GM19035 (cell line): ENCODE measurements around the gene SCARB1.

Experiments
- ATAC-seq: cut with Tn5 transposase; IDR thresholded peaks from one replicate; pipeline ENCODE4 v1.9.1; 2021; ENCODE audit not compliant: unreplicated experiment

SCARB1 gene

DNA sequence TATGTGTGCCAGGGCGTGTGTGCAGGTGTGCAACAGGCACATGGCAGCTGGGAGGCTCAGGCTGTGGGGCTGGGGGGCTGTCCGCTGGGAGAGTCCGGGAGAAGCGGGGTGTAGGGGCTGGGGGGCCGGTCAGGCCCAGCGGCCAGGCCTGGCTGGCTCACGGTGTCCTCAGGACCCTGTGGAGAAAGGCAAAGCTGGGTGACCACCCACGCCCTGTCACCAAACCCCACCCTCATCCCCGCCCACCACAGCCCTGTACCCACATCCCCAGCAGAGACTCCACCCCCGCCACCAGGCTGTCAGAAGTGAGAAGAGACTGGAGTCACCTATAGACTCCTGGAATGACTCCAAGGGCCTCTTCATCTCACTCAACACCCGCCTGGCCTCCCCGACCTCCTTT lies 85.3 kb downstream of the SCARB1 start:
- ATAC-seq, result no peak

GRCh38 chr12:124777399-124778372 lies 86.0 kb downstream of the SCARB1 start:
- ATAC-seq, result no peak

GRCh38 chr12:124776125-124776513 lies 87.5 kb downstream of the SCARB1 start:
- ATAC-seq, result no peak

GRCh38 chr12:124774462-124775167 lies 89.0 kb downstream of the SCARB1 start:
- peak; percentile 84 for ATAC-seq

DNA sequence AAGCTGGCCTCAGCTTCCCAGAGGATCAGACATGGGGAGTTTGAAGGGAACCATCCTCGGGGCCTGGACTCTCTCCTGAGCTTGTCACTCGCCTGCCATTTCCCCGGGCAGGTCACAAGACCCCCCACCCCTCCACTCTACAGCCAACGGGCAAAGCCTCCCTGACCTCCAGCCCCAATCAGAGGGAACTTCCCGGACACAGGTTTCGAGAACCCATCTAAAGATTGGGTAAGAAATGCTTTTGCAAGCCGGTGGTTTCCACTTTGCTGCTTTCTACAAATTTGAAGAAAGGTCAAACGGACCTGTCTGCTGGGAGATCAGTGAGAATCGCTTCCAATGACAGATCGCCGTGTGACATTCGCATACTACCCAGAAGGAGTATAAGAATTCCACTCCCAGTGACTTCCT lies 89.6 kb downstream of the SCARB1 start:
- ATAC-seq, result peak; percentile 43

DNA sequence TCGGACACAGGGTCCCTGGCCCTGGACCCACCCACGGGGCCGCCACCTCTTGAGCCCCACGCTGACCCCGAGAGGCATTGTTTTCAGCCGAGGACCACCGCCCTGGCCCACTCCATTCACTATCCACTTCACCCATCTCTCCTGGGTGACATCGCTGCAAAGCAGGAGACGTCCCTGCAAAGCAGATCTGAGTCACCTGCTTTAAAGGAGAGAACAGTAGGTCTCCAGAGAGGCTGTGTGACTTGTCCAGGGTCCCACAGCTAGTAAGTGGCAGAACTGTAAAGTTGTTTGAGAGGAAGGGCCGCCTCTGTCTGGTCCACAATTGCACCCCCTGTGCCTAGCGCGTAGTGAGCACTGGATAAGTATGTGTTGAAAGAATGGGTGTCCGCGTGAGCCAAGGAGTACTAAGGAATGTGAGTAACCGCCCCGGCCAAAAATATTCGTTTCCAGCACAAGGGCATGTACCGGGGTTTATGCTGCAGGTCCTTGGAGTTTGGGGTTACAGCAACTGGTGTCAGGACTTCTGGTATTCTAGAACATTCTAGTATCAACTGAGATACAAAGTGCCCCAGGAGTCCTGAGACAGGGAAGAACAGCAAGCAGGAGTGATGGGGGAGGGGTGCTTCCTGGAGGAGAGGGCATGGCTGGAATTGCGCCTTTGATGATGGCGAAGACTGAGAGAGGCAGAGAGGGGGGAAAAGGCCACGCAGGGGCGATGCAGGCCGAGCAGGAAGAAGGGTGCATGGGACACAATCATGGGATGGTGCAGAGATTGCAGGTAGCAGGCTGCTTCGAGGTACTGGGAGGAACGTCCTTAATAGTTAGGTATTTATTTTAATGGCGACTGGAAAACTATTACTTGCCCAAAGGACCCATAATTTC lies 91.1 kb downstream of the SCARB1 start:
- ATAC-seq, result no peak

DNA sequence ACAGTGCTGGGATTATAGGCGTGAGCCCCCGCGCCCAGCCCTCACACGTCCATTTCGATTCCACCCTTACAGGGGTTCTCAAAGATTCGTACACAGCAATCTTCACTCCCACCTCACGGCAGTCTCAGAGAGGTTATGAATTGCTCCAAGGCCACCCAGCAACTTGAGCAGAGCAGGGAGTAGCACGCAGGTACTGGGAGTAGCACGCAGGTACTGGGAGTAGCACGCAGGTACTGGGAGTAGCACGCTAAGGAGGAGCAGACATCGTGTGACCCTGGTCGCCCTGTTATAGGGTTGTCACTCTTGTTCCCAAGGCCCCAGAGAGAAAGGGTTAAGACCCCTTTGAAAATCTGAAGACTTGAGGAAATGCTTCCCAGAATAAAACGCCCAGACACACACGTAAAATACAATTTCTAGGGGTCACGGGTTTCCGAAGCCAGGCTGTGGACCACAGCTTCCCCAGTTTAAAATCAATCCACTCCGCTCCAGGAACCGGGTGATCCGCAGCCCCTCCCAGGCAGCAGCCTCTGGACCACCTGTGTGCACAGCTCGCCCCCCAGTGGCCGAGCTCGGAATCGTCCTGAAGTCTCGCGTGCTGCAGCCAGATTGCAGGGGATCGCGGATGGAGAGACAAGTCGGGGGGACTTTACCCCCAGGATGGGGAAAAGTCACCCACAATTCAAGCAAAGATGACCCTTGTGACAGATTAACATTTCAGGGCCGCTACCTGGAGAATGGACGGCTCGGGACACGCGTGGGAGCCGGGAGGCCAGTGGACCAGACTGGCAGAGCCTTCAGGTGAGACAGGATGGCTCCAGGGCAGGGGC lies 92.0 kb downstream of the SCARB1 start:
- no peak for ATAC-seq

GRCh38 chr12:124770728-124771127 lies 92.9 kb downstream of the SCARB1 start:
- no peak for ATAC-seq

- ATAC-seq, result no peak
Observed at GRCh38 chr12:124769881-124770512, 93.7 kb downstream of the SCARB1 start.

GRCh38 chr12:124769163-124769530 lies 94.5 kb downstream of the SCARB1 start:
- ATAC-seq, result no peak

- ATAC-seq, result no peak
Observed at GRCh38 chr12:124768452-124769162, 95.1 kb downstream of the SCARB1 start.

DNA sequence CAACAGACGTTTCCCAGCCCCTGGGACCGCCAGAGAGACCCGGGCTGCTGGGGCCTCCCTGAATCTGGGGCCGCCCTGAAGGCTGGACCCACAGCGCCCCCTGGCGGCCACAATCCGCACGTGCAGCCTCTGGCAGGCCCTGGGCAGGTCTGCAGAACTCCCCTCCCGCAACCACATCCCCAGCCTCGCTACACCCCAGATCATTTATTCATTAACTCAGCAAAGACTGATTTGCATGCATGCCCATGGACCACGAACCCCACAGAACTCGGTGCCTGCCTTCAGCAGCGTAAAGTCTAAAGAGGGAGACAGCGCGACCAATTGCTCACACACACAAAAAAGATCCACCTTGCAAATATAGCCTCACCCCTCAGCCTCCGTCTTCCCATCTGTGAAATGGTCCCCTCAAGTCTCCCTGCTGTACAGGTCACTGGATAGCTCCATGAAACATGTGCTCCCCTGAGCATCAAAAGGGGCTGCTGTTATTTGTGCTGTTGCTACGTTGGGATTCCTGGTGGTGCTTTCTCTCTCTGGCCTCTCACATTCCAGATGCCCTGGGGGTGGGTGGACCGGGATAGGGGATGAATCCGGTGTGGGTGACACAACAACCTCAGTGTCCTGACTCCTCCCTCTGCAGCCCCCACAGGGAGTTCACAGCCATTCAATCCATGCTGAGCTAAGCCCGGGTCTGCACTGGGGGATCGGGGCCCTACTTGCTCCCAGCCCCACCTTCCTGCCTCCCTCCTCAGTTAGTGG lies 96.4 kb downstream of the SCARB1 start:
- ATAC-seq, result peak; percentile 64

DNA sequence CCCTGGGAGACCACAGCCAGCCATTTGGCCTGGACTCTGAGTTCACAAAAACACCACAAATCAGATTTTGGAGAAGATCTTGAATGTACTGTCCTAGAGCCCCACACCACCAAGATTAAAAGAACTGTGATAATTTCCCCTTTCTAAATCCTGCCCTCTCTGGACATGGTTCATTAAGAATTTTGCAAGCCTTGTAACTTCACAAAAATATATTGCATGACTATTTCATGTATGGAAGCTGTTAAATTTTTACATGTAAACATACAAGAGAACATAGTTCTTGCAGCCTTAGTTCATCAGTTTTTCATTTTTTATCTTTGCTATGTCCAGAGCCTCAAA lies 97.0 kb downstream of the SCARB1 start:
- no peak for ATAC-seq

GRCh38 chr12:124765581-124766489 lies 97.8 kb downstream of the SCARB1 start:
- ATAC-seq, result no peak

DNA sequence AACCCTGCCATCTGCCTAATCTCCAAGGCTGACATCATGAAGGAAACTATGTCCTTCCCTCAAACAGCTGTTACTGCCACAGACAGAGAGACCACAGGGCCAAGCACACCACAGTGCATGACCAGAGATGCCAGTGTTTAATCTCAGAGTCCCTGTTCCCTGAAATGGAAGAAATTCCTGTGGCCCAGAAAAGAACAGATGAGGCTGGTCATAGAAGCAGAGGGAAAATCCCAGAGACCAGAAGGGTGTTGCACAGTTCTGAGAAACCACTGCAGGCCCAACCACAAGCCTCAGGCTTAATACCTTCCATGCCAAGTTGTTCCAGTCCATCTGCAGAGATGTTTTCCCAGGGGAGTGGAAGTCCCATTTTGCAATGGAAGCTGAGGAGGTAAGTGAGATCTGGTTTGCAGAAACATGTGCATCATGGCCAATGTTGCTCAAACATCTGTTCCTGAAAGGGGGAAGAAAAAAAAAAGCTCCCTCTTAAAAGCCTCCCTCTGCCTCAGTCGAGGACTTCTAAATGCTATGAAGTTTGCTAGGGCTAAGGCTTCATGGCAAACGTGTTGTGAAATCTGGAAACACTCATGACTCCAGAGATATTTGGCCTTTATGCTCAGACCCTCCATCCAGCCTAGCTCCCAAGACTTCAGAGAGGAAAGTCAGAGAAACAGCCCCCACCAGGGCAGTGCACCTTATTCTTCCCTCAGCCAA lies 98.6 kb downstream of the SCARB1 start:
- no peak for ATAC-seq

- no peak for ATAC-seq
Observed at GRCh38 chr12:124764451-124764850, 99.2 kb downstream of the SCARB1 start.

- ATAC-seq, result no peak
Observed at GRCh38 chr12:124763594-124763979, 100.1 kb downstream of the SCARB1 start.
